GM12892 (cell line): Measurements from ENCODE around the gene PFKM.

Source experiments
- DNase-seq: peaks from one replicate; pipeline ENCODE4 v3.0.0; 2011; ENCODE audit not compliant: insufficient read length
- FAIRE-seq: peaks from 2 replicates; lab custom pipeline; 2011; peaks lifted over from hg19 to GRCh38; lab: Jason Lieb, UNC
- POLR2A ChIP-seq: IDR thresholded peaks from 2 replicates; pipeline ENCODE4 v1.6.1; 2011; ENCODE audit warnings: low read depth, low read length, control low read depth
- POLR2AphosphoS5 ChIP-seq: IDR thresholded peaks from 2 replicates; pipeline ENCODE4 v1.6.1; 2011; ENCODE audit warnings: low read depth, low read length, control low read depth
- TAF1 ChIP-seq: IDR thresholded peaks from 2 replicates; pipeline ENCODE4 v1.6.1; 2011; ENCODE audit warnings: low read depth, mild to moderate bottlenecking, control low read depth, low read length, borderline replicate concordance

PFKM gene

DNA sequence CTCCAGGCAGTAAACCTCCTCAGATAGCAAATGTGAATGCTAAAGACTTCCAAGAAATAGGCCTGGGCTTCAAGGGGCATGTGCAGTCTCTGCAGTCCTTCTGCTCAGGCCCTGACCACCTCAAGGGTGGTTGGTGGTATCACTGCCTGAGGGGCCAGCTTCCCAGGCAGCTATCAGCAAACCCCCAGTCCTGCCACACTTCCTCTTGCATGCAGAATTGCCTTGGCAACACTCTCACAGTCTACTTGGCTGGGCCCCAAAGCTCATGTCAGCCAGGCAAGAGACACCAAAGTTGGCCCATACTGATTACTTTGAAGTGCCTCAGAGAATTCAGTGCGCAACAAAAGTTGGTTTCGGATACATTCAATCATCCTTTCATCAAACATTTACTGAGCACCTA lies 41.6 kb downstream of the PFKM start:
- DNase-seq (no peak), FAIRE-seq (no peak)
- TF ChIP-seq POLR2A (no peak), POLR2AphosphoS5 (no peak), TAF1 (no peak)

DNA sequence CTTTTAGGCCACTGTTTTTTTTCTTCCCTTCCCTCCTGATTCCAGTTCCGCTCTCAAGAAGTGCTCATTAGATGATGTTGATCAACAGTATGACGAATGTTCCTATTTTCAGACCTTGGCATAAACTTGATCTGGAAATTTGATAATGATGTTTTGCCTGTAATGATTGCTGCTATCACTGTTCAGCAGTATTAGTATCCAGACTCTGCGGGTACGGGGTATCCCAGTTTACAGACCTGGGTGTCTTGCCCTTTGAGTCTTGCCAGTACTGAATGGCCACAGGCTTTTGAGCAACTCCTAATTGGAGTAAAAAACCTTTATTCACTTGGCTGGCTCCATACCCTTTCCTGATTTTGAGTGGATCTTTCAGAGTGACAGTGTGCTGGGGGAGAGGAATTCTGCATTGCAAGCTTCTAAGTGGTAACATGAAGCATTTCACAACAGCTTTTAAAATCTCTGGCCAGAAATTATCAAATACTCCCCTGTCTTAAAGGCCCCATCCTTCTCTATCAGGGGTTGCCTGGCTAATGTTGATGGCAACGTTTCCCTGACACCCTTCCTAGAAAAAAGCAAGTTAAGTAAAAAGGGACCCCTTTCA lies 44.1 kb downstream of the PFKM start:
- no peak for TF ChIP-seq POLR2AphosphoS5
- TF ChIP-seq TAF1, result no peak
- TF ChIP-seq POLR2A, result no peak
- no peak for DNase-seq
- FAIRE-seq, result no peak

DNA sequence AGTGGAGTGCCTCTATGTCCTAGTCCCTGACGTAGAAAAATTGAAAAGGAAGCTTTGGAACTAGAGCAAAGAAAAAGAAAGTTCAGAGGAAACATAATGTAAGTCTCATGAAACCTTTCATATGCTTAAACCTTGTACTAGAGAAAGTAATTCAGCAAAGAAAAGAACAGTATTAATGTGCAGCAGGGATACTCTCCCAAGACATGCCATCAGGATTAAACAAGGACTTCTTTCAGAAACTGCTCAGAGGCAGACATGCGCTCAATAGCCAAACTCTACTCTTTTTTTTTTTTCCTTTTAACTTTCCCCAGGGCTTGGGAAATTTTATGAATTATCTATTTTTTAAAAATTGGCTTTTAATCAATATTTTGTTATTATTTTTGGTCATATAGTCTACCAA lies 45.3 kb downstream of the PFKM start:
- FAIRE-seq (no peak), DNase-seq (no peak)
- TF ChIP-seq POLR2A (no peak), TAF1 (no peak), POLR2AphosphoS5 (no peak)

DNA sequence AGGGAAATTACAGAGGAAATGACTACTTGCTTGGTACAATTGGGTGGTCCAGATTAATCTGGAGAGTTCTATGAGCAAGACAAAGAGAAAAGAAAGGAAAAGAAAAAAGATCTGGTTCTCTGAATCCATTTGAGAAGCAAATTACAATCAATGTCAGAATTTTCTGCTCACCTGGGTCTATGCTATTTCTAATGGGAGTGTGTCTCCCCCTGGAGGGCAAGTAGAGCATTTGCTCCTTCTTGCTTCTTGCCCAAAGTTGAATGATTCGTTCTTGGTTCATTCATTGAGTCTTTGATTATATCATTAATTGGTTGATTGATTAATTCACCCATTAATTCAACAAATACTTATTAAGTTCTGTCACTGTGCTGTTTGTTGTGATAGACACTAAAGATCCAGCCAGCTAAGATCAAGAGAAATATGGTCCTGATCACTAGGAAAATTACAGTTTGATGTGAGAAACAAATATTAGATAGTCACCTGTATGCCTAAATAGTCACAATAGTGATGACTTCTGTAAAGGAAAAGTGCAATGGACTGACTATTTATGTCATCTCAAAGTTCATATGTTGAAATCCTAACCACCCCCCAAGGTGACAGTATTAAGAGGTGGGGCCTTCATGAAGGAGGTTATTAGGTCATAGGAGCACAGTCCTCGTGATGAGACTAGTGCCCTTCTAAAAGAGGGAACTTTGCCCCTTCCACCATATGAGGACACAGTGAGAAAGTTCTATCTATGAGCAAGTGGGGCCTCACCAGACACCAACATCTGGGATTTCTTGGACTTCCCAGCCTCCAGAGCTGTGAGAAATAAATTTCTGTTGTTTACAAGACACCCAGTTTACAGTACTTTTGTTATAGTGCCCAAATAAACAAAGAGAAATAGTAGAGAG lies 46.2 kb downstream of the PFKM start:
- DNase-seq (no peak), FAIRE-seq (peak; percentile 93)
- TF ChIP-seq TAF1, result no peak
- TF ChIP-seq POLR2A, result no peak
- TF ChIP-seq POLR2AphosphoS5, result no peak

DNA sequence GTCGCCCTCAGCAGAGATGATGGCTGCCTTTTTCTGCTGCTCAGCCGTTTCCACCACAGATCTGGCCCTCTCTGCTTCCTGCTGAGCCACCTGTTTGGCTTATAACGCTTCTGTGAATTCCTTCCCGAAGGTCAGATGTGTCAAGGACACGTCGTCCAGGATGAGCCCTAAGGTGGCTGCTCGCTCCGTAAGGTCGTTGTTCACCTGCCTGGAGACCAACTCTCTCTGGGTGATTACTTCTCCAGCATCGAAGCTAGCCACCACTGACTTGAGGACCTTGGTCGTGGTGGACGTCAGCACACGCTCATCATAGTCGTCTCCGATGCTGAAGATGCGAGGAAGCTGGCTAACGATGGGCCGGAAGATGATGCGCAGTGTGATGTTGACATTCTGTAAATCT lies 49.8 kb downstream of the PFKM start:
- no peak for DNase-seq
- FAIRE-seq, result peak; percentile 33
- TF ChIP-seq TAF1 (no peak), POLR2A (no peak), POLR2AphosphoS5 (no peak)

DNA sequence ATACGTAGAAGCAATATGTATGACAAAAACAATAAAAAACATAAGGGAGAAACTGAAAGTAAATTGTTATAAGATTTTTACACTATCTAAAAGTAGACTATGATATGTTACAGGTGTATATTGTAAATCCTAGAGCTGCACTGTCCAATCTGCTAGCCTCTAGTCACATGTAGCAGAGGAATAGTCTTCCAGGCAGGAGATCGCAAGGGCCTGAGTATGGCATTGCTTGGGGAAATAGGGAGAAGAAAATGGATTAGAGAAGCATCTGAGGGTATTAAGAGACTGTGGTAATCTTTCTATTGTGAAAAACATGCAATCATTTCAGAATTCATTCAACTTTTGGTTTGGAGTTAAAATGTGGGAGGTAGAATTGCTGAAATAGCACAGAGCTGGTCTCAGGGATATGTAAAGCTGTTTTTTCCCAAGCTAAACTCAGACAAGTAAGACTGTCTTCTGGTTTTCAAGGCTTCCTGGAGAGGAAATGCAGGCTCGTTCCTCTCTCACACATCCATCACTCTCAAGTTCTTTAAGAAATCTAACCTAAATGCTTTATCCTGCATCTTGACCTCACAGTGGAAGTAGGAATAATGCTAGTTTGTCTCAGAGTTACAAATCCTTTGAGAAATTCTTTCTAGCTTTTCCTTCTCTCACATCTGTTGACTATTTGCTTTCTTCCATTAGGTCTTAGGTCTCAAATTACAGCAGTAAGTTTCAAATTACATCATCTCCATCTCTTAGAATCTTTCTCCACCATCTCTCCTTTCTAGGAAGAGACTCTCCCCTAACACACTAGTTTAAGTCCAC lies 56.7 kb downstream of the PFKM start:
- DNase-seq (no peak), FAIRE-seq (peak; percentile 9)
- TF ChIP-seq POLR2A (no peak), POLR2AphosphoS5 (no peak), TAF1 (no peak)

DNA sequence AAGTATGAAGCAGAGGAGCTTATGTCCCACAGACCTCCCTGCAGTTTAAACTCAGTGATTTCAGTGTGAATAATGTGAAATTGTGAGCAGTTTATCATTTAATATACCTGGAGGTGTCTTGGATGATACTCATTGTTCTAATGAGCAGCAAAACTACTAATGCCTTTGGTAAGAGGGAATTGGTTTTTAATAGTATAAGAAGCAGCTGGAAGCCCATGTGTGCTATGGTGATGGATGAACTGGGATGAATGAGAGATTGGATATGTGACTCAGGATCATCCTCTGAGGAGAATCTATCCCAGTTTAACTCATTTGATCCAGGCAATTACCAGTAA lies 57.2 kb downstream of the PFKM start:
- no peak for DNase-seq
- FAIRE-seq, result no peak
- no peak for TF ChIP-seq POLR2AphosphoS5
- TF ChIP-seq TAF1, result no peak
- no peak for TF ChIP-seq POLR2A

DNA sequence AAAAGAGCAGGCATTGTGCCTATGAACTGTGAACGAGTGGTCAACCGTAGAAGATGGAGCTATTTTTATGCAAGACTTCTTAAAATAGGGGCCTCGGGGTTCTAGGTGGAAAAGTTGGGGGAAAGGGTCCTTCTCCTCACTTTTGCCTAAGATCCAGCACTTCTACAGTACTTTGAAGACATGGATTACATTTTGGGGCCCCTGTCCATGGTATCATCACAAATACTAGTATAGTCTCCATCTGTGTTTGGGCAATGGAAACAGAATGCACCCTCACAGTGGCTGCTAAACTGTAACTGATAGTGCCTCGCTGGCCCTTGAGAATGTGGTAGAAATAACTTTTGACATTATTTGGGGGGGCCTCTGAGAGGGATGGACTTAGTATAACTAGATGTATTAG lies 58.8 kb downstream of the PFKM start:
- DNase-seq (no peak), FAIRE-seq (no peak)
- TF ChIP-seq TAF1 (no peak), POLR2A (no peak), POLR2AphosphoS5 (no peak)

DNA sequence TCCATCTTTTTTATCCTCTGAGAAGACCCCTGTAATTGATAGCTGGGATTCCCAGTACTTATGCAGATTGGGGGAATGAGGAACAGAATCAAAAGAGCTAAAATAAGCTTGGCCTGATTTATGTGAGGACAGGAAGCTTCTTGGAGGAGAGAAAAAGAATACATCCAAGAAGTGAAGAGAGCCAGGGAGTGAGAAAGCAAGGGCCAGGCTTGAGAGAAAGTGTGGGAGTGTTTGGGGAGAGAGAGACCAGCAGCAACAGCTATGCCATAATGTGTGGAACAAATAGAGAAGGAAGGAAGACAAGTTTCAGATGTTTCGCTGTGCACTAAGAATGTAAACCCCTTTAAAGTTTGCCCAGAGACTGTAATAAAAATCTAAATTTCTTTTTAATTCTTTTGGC lies 60.3 kb downstream of the PFKM start:
- no peak for DNase-seq
- TF ChIP-seq POLR2A (no peak), POLR2AphosphoS5 (no peak), TAF1 (no peak)
- FAIRE-seq, result no peak

DNA sequence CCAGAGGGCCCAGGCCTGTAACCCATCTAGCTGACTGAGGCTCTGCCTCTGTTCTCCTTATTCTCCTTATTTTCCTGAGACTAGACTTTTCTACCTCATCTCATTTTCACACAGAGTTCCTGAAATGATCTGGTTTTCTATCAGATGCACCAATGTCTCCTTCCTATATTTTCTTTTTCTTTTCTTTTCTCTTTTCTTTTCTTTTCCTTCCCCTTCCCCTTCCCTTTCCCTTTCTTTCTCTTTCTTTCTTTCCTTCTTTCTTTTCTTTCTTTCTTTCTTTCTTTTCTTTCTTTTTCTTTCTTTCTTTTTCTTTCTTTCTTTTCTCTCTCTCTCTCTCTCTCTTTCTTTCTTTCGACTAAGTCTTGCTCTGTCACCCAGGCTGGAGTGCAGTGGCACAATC lies 61.3 kb downstream of the PFKM start:
- no peak for DNase-seq
- no peak for FAIRE-seq
- TF ChIP-seq POLR2A (no peak), TAF1 (no peak), POLR2AphosphoS5 (no peak)

DNA sequence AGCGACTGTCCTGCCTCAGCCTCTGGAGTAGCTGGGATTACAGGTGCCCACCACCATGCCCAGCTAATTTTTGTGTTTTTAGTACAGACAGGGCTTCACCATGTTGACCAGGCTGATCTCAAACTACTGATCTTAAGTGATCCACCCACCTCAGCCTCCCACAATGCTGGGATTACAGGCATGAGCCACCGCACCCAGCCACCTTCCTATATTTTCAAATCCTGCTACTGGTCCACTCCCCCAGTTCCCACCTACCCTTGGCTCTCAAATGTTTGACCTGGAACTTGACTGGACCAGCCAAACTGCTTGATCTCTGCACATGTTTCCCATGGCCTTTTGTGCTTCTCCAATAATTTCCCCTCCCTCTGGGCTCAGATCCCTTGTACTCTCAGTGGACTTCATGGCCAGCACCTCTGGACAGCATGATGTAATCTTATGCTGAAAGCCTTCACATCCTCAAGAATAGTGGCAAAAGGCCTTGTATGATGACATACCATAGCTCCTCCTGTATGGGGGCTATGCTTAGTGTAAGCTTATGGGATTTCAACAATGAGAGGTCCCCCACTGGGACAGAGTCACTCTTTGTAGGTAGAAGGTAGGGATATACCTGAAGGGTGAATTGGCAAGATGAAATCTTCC lies 61.8 kb downstream of the PFKM start:
- no peak for FAIRE-seq
- TF ChIP-seq TAF1, result no peak
- no peak for DNase-seq

DNA sequence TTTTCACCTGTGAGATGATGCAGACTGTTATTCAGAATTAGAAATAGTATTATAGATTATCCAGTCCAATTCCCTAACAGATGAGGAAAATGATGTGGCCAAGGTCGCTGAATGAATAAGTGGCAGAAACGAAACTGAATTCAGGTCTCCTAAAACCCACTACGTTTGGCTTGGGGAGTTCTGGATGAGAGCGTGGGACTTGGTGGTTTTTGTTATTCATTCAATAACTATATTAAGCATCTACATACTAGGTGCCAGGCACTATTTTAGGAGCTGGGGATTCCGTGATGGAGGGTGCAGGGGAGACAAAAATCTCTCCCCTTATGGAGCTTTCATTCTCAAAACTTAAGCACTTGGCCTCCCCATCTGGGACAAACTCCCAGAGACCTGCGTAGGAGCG lies 63.5 kb downstream of the PFKM start:
- no peak for FAIRE-seq
- TF ChIP-seq POLR2AphosphoS5 (no peak), POLR2A (no peak), TAF1 (no peak)
- no peak for DNase-seq
